Keratinocyte (primary cell): Measurements from ENCODE around the gene EEF1E1. TPM values are rescaled to one million over a fixed set of nuclear protein-coding genes. Genes with fewer than 3 reads are reported as not detected.

Experiments
- DNase-seq: peaks from one replicate; pipeline ENCODE4 v3.0.0-alpha.2; 2011; ENCODE audit warnings: low read depth, missing footprints, low spot score
- FAIRE-seq: peaks from 2 replicates; lab custom pipeline; 2011; peaks lifted over from hg19 to GRCh38; lab: Jason Lieb, UNC
- H2AFZ ChIP-seq: 2 replicates; pipeline ENCODE4 v1.6.0; 2012; ENCODE audit warnings: low read length, control low read depth, inconsistent platforms; ENCODE audit not compliant: control insufficient read depth
- H3K27ac ChIP-seq: 2 replicates; pipeline ENCODE4 v1.5.1; 2011; ENCODE audit warnings: low read length; ENCODE audit not compliant: control insufficient read depth, insufficient read depth
- H3K27me3 ChIP-seq: 3 replicates; pipeline ENCODE4 v1.6.0; 2011; ENCODE audit warnings: low read length; ENCODE audit not compliant: control insufficient read depth, insufficient read depth; ENCODE audit errors: extremely low read depth
- H3K36me3 ChIP-seq, 2 experiments: 2 replicates in 1 of 2; 3 replicates in 1 of 2; pipeline ENCODE4 v1.5.1; 2011; ENCODE audit warnings: low read length in 2 of 2, mild to moderate bottlenecking in 1 of 2; ENCODE audit not compliant: control insufficient read depth in 2 of 2, insufficient read depth in 2 of 2; ENCODE audit errors: extremely low read depth in 1 of 2
- H3K4me1 ChIP-seq: 3 replicates; pipeline ENCODE4 v1.5.1; 2011; ENCODE audit warnings: low read length; ENCODE audit not compliant: control insufficient read depth, insufficient read depth; ENCODE audit errors: extremely low read depth
- H3K4me2 ChIP-seq: 3 replicates; pipeline ENCODE4 v1.6.0; 2011; ENCODE audit warnings: low read depth, low read length; ENCODE audit not compliant: control insufficient read depth, insufficient read depth; ENCODE audit errors: extremely low read depth
- H3K4me3 ChIP-seq, 3 experiments: fragments of 200-600 bp in 1 of 3; sonication (generic) in 1 of 3; 2 replicates in 2 of 3; 3 replicates in 1 of 3; pipeline ENCODE4 v1.5.1; 2011 to 2016; ENCODE audit warnings: low read length in 3 of 3, mild to moderate bottlenecking in 3 of 3, control low read depth in 2 of 3, inconsistent platforms in 1 of 3, low read depth in 1 of 3, mixed read lengths in 1 of 3, mixed run types in 1 of 3, moderate library complexity in 1 of 3; ENCODE audit not compliant: control insufficient read depth in 2 of 3, insufficient read depth in 2 of 3; ENCODE audit errors: extremely low read depth in 1 of 3
- H3K79me2 ChIP-seq: 2 replicates; pipeline ENCODE4 v1.6.0; 2012; ENCODE audit warnings: low read length; ENCODE audit not compliant: control insufficient read depth, insufficient read depth
- H3K9ac ChIP-seq: 3 replicates; pipeline ENCODE4 v1.6.0; 2011; ENCODE audit warnings: low read length; ENCODE audit not compliant: control insufficient read depth, insufficient read depth; ENCODE audit errors: extremely low read depth
- H3K9me1 ChIP-seq: 3 replicates; pipeline ENCODE4 v1.6.0; 2011; ENCODE audit warnings: low read length; ENCODE audit not compliant: control insufficient read depth, insufficient read depth; ENCODE audit errors: extremely low read depth
- H3K9me3 ChIP-seq: 2 replicates; pipeline ENCODE4 v1.5.1; 2012; ENCODE audit warnings: low read depth, low read length; ENCODE audit not compliant: control insufficient read depth
- H4K20me1 ChIP-seq: 3 replicates; pipeline ENCODE4 v1.6.0; 2011; ENCODE audit warnings: low read length; ENCODE audit not compliant: control insufficient read depth, insufficient read depth; ENCODE audit errors: extremely low read depth
- CTCF ChIP-seq, 3 experiments: IDR thresholded peaks in 1 of 3; conservative IDR thresholded peaks in 1 of 3; optimal IDR thresholded peaks in 1 of 3; 2 replicates in 2 of 3; 3 replicates in 1 of 3; pipeline versions ENCODE3 to v1.5.1; 2011; ENCODE audit warnings: low read length in 3 of 3, mild to moderate bottlenecking in 3 of 3, moderate library complexity in 2 of 3, control low read depth in 1 of 3, inconsistent platforms in 1 of 3; ENCODE audit not compliant: insufficient read depth in 2 of 3; ENCODE audit errors: extremely low read depth in 1 of 3
- EZH2 ChIP-seq: IDR thresholded peaks from one replicate; pipeline ENCODE4 v1.6.1; 2012; ENCODE audit warnings: inconsistent platforms, mild to moderate bottlenecking, low read length, moderate library complexity
- dilution Hi-C: fragments of 300-500 bp; cut with MboI; formaldehyde crosslinking; loops from one replicate; pipeline ENCODE4 v1.7.0; 2020; ENCODE audit warnings: low sequenced_read_pairs; ENCODE audit not compliant: extremely low pct_ligation_motif_present
- polyA plus RNA-seq, 5 experiments: library from polyadenylated mRNA; depleted of rRNA in 3 of 5; stranded (reverse) in 3 of 5; stranded (forward) in 1 of 5; unstranded in 1 of 5; fragments of >200 nt; gene quantifications; 1 replicate in 1 of 5; 2 replicates in 3 of 5; 3 replicates in 1 of 5; pipeline versions ENCODE4 v1.2.1 to v1.2.3, GENCODE V29; 2011 to 2012; ENCODE audit warnings: missing spikeins in 2 of 5, low read depth in 1 of 5, low replicate concordance in 1 of 5

The EEF1E1 gene
- polyA plus RNA-seq, 1 donor (not counting 4 experiments of a cell fraction or from before 2014, with no cell fraction given) = 83.5 TPM

- H2AFZ ChIP-seq = no peak overlapping the region
- H3K4me2 ChIP-seq = peak overlapping the region; percentile 42
- H3K4me3 ChIP-seq = no peak overlapping the region
- TF ChIP-seq EZH2 (no peak), CTCF (optimal IDR thresholded peaks at IDR 0.05 in 1 of 3, IDR thresholded peaks at IDR 0.05 in 1 of 3, conservative IDR thresholded peaks at IDR 0.05 in 1 of 3; ENCODE audit: extremely low read depth in 1 of 3, insufficient read depth in 2 of 3, low read length in 3 of 3) (no peak)
- H3K9ac ChIP-seq = peak overlapping the region; percentile 40
- no peak for DNase-seq
- peaks cover 45% of the 10 kb centered on the region for H3K4me1 ChIP-seq
- H3K79me2 ChIP-seq = peaks cover 18% of the 10 kb centered on the region
- no peaks in the 10 kb centered on the region for H4K20me1 ChIP-seq
- no peak for FAIRE-seq
- no peaks in the 10 kb centered on the region for H3K9me3 ChIP-seq
- H3K9me1 ChIP-seq = no peaks in the 10 kb centered on the region
- dilution Hi-C loops = no loop called here
- peak overlapping the region; percentile 78 for H3K27ac ChIP-seq
- peaks cover 0 to 15% of the 10 kb centered on the region in 2 experiments for H3K36me3 ChIP-seq
- no peaks in the 10 kb centered on the region for H3K27me3 ChIP-seq
Measured at GRCh38 chr6:8082572-8082953, 19.8 kb downstream of the EEF1E1 start.

GRCh38 chr6:8080362-8081151 is 21.8 kb downstream of the EEF1E1 start:
- Histone ChIP-seq H3K4me2 (peak overlapping the region; percentile 23), H4K20me1 (no peaks in the 10 kb centered on the region), H3K27ac (no peak overlapping the region), H3K9ac (no peak overlapping the region), H2AFZ (no peak overlapping the region), H3K36me3 (peaks cover 0 to 10% of the 10 kb centered on the region in 2 experiments), H3K9me1 (no peaks in the 10 kb centered on the region), H3K27me3 (no peaks in the 10 kb centered on the region), H3K4me3 (no peak overlapping the region), H3K9me3 (no peaks in the 10 kb centered on the region), H3K79me2 (peaks cover 16% of the 10 kb centered on the region), H3K4me1 (peaks cover 43% of the 10 kb centered on the region)
- dilution Hi-C loops = no loop called here
- FAIRE-seq (no peak), DNase-seq (no peak)
- TF ChIP-seq EZH2 = no peak
- no peak for TF ChIP-seq CTCF (optimal IDR thresholded peaks at IDR 0.05 in 1 of 3, IDR thresholded peaks at IDR 0.05 in 1 of 3, conservative IDR thresholded peaks at IDR 0.05 in 1 of 3; ENCODE audit: extremely low read depth in 1 of 3, insufficient read depth in 2 of 3, low read length in 3 of 3)
